Measurements from ENCODE around the gene PAPOLB. TPM values are rescaled to one million over a fixed set of nuclear protein-coding genes. Genes with fewer than 3 reads are reported as not detected.

Gene PAPOLB
- total and polyA plus RNA-seq, 2 donors = 0.04 to 2.2 TPM

GRCh38 chr7:4884164-4884563, 22.3 kb upstream of the PAPOLB start:
- no peaks in the 10 kb centered on the region for H3K36me3 ChIP-seq (ENCODE audit: insufficient read depth)
- WGBS = 75% methylated on average over 10 of the region's 10 CpGs
- H3K27ac ChIP-seq (ENCODE audit: low read depth) = no peak overlapping the region
- no peak overlapping the region for H3K4me3 ChIP-seq (ENCODE audit: low read depth, low read length)
- H3K4me1 ChIP-seq (ENCODE audit: insufficient read depth) = no peaks in the 10 kb centered on the region
- DNase-seq (ENCODE audit: extremely low spot score) = no peak

- WGBS = 3% methylated on average over 72 of the region's 72 CpGs
- no peaks in the 10 kb centered on the region for H3K4me1 ChIP-seq (ENCODE audit: insufficient read depth)
- H3K27ac ChIP-seq (ENCODE audit: low read depth) = peak within 1 kb of the TSS; percentile 81
- peak; percentile 58 for DNase-seq (ENCODE audit: extremely low spot score)
- no peaks in the 10 kb centered on the region for H3K36me3 ChIP-seq (ENCODE audit: insufficient read depth)
- H3K4me3 ChIP-seq (ENCODE audit: low read depth, low read length) = peak within 1 kb of the TSS; percentile 62
These were observed 21.7 kb upstream of the PAPOLB start, which contains the start of gene RADIL for GRCh38 chr7:4883372-4884144. Gene RADIL (minus strand): TSS chr7:4883716. CDS start chr7:4878139, 5,577 bp downstream.

DNA sequence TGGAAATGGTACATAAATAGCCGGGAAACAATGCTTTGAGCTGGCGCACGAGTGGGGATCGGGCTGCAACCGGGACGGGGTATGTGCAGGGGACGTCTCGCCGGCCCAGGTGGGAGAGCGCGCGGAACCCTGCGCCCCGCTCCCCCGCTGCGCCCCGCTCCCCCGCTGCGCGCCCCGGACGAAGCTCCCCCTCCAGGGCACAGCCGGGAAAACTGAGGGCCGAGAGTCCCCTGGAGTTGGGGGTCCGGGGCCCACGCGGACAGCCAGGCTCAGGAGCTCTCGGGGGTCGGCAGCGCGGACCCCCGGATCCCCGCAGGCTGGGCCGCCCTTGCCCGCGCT, 21.2 kb upstream of the PAPOLB start:
- H3K4me1 ChIP-seq (ENCODE audit: insufficient read depth) = no peaks in the 10 kb centered on the region
- no peak for DNase-seq (ENCODE audit: extremely low spot score)
- under 1% methylated on average over 36 of the region's 36 CpGs for WGBS
- H3K27ac ChIP-seq (ENCODE audit: low read depth) = peak overlapping the region; percentile 81
- no peaks in the 10 kb centered on the region for H3K36me3 ChIP-seq (ENCODE audit: insufficient read depth)
- H3K4me3 ChIP-seq (ENCODE audit: low read depth, low read length) = peak overlapping the region; percentile 62

- Histone ChIP-seq H3K4me1 (ENCODE audit: insufficient read depth) (no peaks in the 10 kb centered on the region), H3K4me3 (ENCODE audit: low read depth, low read length) (peak overlapping the region; percentile 62)
- 4% methylated on average over 35 of the region's 35 CpGs for WGBS
These were observed 20.6 kb upstream of the PAPOLB start for GRCh38 chr7:4882169-4883032.

DNA sequence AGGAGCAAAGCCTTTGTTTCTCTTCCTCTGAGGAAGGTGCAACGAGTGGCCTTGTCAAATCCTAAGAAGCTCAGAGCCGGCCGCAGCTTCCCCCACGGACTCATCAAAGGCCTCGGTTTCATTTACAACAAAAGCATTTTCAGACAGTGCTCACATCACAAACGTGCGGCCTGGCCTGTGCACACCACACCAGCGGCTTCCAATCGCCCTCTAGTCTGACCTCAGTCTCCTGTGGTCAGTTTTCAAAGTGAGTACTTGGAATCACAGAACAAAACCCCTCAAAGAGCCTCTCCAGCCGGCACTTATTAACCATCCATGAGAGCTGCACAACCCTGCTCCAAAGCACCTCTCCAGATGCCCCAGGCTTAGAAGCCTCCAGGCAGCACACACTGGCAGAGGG, 18.4 kb upstream of the PAPOLB start:
- Histone ChIP-seq H3K27ac (ENCODE audit: low read depth) (no peak overlapping the region), H3K4me1 (ENCODE audit: insufficient read depth) (no peaks in the 10 kb centered on the region), H3K4me3 (ENCODE audit: low read depth, low read length) (no peak overlapping the region), H3K36me3 (ENCODE audit: insufficient read depth) (no peaks in the 10 kb centered on the region)
- 65% methylated on average over 10 of the region's 10 CpGs for WGBS
- DNase-seq (ENCODE audit: extremely low spot score) = no peak

More at GRCh38 chr7:4882169-4883032, 20.6 kb upstream of the PAPOLB start:
- peak; percentile 26 for DNase-seq (ENCODE audit: extremely low spot score)
- peak overlapping the region; percentile 81 for H3K27ac ChIP-seq (ENCODE audit: low read depth)
- no peaks in the 10 kb centered on the region for H3K36me3 ChIP-seq (ENCODE audit: insufficient read depth)

DNA sequence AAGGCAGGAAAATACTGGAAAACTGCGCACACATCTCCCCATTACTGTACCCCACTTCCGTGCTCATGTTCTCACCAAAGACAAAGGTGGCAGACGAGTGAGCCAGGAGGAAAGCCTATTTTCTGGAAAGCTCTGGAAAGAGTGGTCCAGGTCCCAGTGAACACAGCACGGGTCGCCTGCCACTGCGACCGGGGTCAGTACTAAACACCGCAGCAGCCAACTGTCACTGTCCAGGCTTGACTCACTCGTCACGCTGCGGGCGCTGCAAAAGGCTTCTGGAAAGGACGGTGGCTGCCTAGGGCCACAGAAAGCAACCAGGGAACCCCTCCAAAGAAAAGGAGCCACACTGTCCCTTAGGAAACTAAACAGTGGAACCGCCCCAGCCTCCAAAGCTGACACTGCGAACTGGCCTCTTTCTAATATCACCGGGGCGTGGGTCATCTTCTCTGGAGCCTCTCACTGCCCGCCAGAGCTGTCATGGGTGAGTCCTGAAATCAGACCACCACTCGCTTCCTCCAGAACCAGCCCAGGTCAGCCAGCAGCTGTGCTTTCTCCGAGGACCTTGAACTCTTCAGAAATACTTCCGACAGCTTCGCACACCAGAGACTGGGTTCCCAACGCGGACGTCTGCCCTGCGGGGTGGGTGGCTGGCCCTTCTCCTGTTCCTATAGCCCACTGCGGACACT, 17.7 kb upstream of the PAPOLB start:
- no peak overlapping the region for H3K27ac ChIP-seq (ENCODE audit: low read depth)
- no peaks in the 10 kb centered on the region for H3K36me3 ChIP-seq (ENCODE audit: insufficient read depth)
- no peak for DNase-seq (ENCODE audit: extremely low spot score)
- WGBS = 82% methylated on average over 27 of the region's 27 CpGs
- H3K4me1 ChIP-seq (ENCODE audit: insufficient read depth) = no peaks in the 10 kb centered on the region
- H3K4me3 ChIP-seq (ENCODE audit: low read depth, low read length) = no peak overlapping the region

DNA sequence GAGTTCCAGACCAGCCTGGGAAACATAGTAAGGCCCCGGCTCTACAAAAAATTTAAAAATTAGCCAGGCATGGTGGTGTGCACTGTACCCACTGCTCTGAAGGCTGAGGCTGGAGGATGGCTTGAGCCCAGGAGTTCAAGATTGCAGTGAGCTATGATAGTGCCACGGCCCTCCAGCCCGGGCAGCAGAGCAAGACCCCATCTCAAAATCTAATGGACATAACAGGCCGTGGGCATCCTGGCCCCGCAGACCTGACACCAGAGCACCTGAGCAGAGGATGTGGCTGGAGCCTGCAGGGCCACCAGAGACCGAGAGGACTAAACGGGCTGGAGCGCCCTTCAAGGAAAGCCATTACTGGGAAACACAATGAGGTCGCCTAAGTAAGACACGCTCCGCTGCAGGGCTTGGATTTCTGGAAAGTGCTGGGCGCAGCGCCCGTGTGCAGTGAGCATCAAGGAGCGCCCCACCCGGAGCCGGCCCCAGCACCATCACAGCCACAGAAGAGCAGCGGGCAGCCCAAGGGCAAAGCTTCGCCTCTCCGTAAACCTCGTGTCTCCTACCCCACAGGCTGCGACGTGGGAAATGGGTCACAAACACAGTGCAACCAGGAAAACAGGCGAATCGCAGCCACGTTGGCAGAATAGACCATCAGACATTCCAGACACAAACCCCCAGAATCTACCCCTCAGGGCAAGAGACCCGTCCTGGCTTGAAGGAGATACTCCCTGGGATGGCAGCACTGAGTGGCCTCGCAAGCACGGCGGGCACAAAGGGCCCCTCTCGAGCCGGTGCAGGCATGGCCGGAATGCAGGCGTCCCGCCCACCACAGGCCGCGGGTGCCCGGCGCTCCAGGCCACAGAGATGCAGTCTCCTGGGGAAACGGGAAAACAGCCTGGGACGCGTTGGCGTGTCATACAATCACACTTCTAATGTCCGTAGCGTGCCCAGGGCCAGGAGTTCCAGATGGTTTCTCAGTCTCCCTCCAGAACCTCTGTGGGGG, 16.8 kb upstream of the PAPOLB start:
- 87% methylated on average over 45 of the region's 45 CpGs for WGBS
- Histone ChIP-seq H3K27ac (ENCODE audit: low read depth) (no peak overlapping the region), H3K4me3 (ENCODE audit: low read depth, low read length) (no peak overlapping the region), H3K36me3 (ENCODE audit: insufficient read depth) (no peaks in the 10 kb centered on the region), H3K4me1 (ENCODE audit: insufficient read depth) (no peaks in the 10 kb centered on the region)
- DNase-seq (ENCODE audit: extremely low spot score) = no peak

- Histone ChIP-seq H3K36me3 (ENCODE audit: insufficient read depth) (no peaks in the 10 kb centered on the region), H3K4me1 (ENCODE audit: insufficient read depth) (no peaks in the 10 kb centered on the region), H3K4me3 (ENCODE audit: low read depth, low read length) (no peak overlapping the region), H3K27ac (ENCODE audit: low read depth) (no peak overlapping the region)
- WGBS = 97% methylated on average over 18 of the region's 18 CpGs
- DNase-seq (ENCODE audit: extremely low spot score) = no peak
These were observed 14.8 kb upstream of the PAPOLB start for GRCh38 chr7:4876586-4876985.

DNA sequence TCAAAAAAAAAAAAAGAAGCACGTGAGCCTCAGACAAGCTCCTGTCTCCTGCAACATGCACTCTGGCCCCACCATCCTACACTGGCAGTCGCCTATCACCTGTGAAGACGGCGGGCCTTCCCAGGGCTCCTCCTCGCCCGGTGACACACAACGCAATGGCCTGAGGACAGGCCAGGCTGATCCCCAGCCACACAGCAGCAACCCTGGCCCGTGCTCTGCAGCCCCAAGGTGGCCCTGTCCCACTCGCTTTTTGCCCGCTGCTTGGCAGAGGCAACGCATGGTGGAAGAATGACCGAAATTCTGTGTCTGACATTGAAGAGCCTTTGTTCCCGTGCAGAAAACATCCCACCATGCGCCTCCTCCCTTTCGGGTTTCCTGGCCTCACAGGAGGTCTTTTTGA, 13.6 kb upstream of the PAPOLB start:
- no peak for DNase-seq (ENCODE audit: extremely low spot score)
- Histone ChIP-seq H3K36me3 (ENCODE audit: insufficient read depth) (no peaks in the 10 kb centered on the region), H3K27ac (ENCODE audit: low read depth) (no peak overlapping the region), H3K4me3 (ENCODE audit: low read depth, low read length) (no peak overlapping the region), H3K4me1 (ENCODE audit: insufficient read depth) (no peaks in the 10 kb centered on the region)
- 93% methylated on average over 15 of the region's 15 CpGs for WGBS

- Histone ChIP-seq H3K27ac (ENCODE audit: low read depth) (no peak overlapping the region), H3K4me1 (ENCODE audit: insufficient read depth) (no peaks in the 10 kb centered on the region), H3K36me3 (ENCODE audit: insufficient read depth) (no peaks in the 10 kb centered on the region), H3K4me3 (ENCODE audit: low read depth, low read length) (no peak overlapping the region)
- no peak for DNase-seq (ENCODE audit: extremely low spot score)
- WGBS = 89% methylated on average over 31 of the region's 31 CpGs
These were observed 11.5 kb upstream of the PAPOLB start for GRCh38 chr7:4873071-4873944.

- DNase-seq (ENCODE audit: extremely low spot score) = peak; percentile 47
- Histone ChIP-seq H3K4me3 (ENCODE audit: low read depth, low read length) (no peak overlapping the region), H3K36me3 (ENCODE audit: insufficient read depth) (no peaks in the 10 kb centered on the region), H3K4me1 (ENCODE audit: insufficient read depth) (no peaks in the 10 kb centered on the region), H3K27ac (ENCODE audit: low read depth) (no peak overlapping the region)
- WGBS = 51% methylated on average over 19 of the region's 19 CpGs
These were observed 10.3 kb upstream of the PAPOLB start for GRCh38 chr7:4871930-4872675.

All from urinary bladder (tissue), 4 donors.